ENCODE results near the gene CACNG4. TPM values are rescaled to one million over a fixed set of nuclear protein-coding genes. Genes with fewer than 3 reads are reported as not detected.

Gene CACNG4
- total RNA-seq, 1 donor from 2014 or later = 0.34 TPM

DNA sequence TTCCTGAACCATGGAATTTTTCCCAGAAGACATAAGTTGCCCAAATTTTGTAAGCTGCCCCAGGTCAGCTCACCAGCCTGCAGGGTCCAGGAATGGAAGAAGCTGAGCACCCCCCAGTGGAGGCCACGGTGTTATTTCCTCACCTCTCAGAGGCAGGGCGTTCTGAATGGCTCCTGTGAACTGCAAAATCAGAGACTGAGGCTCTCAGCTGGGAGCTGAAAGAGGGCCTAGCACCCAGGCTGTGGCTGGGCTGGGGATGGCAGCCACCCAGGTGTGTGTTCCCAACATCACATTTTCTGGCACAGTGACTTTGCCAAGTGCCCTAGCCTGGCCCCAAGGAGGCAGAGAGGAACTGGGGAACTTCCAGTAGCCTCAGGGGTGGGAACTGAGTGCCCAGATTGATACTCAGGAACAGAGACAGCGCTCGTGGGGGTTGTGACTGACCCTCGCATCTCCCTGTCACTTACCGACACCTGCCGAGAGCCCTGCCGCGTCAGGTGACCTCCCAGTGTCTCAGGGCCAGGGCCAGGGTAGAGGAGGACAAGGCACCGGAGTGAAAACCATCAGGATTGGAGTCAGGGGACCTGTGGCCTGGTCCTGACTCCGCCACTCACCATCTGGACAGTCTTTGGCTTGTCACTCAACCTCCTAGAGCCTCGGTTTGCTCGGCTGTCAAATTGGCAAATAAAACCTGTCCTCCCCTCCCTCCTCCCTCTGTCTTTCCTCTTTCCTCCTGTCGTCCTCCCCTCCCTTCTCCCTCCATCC is 11.3 kb downstream of the CACNG4 start:
- no peaks in the 10 kb centered on the region for H4K20me1 ChIP-seq (ENCODE audit: low read depth)
- H3K9ac ChIP-seq = no peak overlapping the region
- no peak overlapping the region for H3K27ac ChIP-seq
- no peaks in the 10 kb centered on the region for H3K27me3 ChIP-seq
- H3K36me3 ChIP-seq = no peaks in the 10 kb centered on the region
- H3K4me1 ChIP-seq = no peaks in the 10 kb centered on the region
- Mint-ChIP-seq H3K4me3 (no peak overlapping the region), H3K27ac (peak overlapping the region; percentile 79), H3K27me3 (ENCODE audit: insufficient read depth, low read depth) (peaks cover 2% of the 10 kb centered on the region), H3K36me3 (peaks cover 13% of the 10 kb centered on the region), H3K9me3 (no peaks in the 10 kb centered on the region), H3K4me1 (peaks cover 47% of the 10 kb centered on the region)
- H3K79me2 ChIP-seq (ENCODE audit: low read depth) = no peaks in the 10 kb centered on the region
- TF ChIP-seq, protein P1, sequence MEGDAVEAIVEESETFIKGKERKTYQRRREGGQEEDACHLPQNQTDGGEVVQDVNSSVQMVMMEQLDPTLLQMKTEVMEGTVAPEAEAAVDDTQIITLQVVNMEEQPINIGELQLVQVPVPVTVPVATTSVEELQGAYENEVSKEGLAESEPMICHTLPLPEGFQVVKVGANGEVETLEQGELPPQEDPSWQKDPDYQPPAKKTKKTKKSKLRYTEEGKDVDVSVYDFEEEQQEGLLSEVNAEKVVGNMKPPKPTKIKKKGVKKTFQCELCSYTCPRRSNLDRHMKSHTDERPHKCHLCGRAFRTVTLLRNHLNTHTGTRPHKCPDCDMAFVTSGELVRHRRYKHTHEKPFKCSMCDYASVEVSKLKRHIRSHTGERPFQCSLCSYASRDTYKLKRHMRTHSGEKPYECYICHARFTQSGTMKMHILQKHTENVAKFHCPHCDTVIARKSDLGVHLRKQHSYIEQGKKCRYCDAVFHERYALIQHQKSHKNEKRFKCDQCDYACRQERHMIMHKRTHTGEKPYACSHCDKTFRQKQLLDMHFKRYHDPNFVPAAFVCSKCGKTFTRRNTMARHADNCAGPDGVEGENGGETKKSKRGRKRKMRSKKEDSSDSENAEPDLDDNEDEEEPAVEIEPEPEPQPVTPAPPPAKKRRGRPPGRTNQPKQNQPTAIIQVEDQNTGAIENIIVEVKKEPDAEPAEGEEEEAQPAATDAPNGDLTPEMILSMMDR (IDR thresholded peaks at IDR 0.05) = peak; percentile 62
- TF ChIP-seq EZH2 (IDR thresholded peaks at IDR 0.05) (no peak), EZH2phosphoT487 (IDR thresholded peaks at IDR 0.05) (no peak)
- no peaks in the 10 kb centered on the region for H3F3A ChIP-seq (ENCODE audit: low read depth)
- H3K4me3 ChIP-seq = no peak overlapping the region
- H3K9me3 ChIP-seq (ENCODE audit: low read depth) = no peaks in the 10 kb centered on the region
- H2AFZ ChIP-seq (replicated peaks) = no peak overlapping the region
- DNase-seq (ENCODE audit: low spot score) = peak; percentile 69
- H3K4me2 ChIP-seq = no peak overlapping the region

DNA sequence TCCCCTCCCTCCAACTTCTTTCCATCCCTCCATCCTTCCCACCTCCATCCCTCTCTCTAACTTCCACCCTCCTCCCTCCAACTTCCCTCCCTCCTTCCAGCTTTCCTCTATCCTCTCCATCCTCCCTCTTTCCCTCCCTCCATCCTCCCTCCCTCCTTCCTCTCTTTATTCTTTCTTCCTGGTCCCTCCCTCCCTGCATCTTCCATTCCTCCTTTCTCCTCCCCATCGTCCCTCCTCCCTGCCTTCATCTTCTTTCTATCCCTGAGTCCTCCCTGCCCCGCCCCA is 11.8 kb downstream of the CACNG4 start:
- H3K9me3 ChIP-seq (ENCODE audit: low read depth) = no peaks in the 10 kb centered on the region
- no peaks in the 10 kb centered on the region for H3K9me3 Mint-ChIP-seq
- H3K4me2 ChIP-seq = no peak overlapping the region

DNA sequence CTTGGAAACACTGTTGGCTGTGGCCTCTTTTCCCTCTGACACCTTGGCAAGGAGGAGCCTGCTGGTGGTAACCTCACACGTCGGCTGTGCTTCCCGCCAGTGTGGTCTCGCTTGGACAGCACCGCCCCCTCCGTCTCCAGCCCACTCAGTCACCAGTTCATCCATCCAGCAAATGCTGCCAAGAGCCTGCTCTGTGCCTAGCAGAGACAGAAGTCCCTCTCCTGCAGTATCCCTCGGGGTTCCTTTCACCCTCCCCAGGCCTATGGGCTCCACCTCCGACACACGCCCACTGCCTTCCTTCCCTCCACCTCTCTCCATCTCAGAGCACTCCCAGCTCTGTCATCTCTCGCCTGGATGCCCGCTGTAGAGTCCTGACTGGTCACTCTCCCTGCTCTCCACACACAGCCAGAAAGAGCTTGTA is 12.3 kb downstream of the CACNG4 start:
- TF ChIP-seq EZH2phosphoT487 (IDR thresholded peaks at IDR 0.05) = no peak
- TF ChIP-seq EZH2 (IDR thresholded peaks at IDR 0.05) = no peak
- TF ChIP-seq, protein P1 (IDR thresholded peaks at IDR 0.05) = no peak
- Mint-ChIP-seq H3K27ac (peak overlapping the region; percentile 2), H3K9me3 (no peaks in the 10 kb centered on the region), H3K4me3 (no peak overlapping the region), H3K27me3 (ENCODE audit: insufficient read depth, low read depth) (peaks cover 2% of the 10 kb centered on the region), H3K4me1 (peaks cover 45% of the 10 kb centered on the region), H3K36me3 (peaks cover 10% of the 10 kb centered on the region)
- Histone ChIP-seq H3K27me3 (no peaks in the 10 kb centered on the region), H3K27ac (no peak overlapping the region), H3F3A (ENCODE audit: low read depth) (no peaks in the 10 kb centered on the region), H3K9me3 (ENCODE audit: low read depth) (no peaks in the 10 kb centered on the region), H3K4me1 (no peaks in the 10 kb centered on the region), H3K79me2 (ENCODE audit: low read depth) (no peaks in the 10 kb centered on the region), H3K4me2 (no peak overlapping the region), H3K36me3 (no peaks in the 10 kb centered on the region), H2AFZ (replicated peaks) (no peak overlapping the region), H3K4me3 (no peak overlapping the region), H4K20me1 (ENCODE audit: low read depth) (no peaks in the 10 kb centered on the region), H3K9ac (no peak overlapping the region)
- DNase-seq (ENCODE audit: low spot score) = peak; percentile 26

More for the DNA sequence above, 11.8 kb downstream of the CACNG4 start:
- peaks cover 49% of the 10 kb centered on the region for H3K4me1 Mint-ChIP-seq
- H3K36me3 ChIP-seq = no peaks in the 10 kb centered on the region
- no peak overlapping the region for H3K27ac ChIP-seq
- no peak overlapping the region for H3K9ac ChIP-seq
- TF ChIP-seq, protein P1 (IDR thresholded peaks at IDR 0.05) = no peak
- H2AFZ ChIP-seq (replicated peaks) = no peak overlapping the region
- no peaks in the 10 kb centered on the region for H4K20me1 ChIP-seq (ENCODE audit: low read depth)
- no peak overlapping the region for H3K4me3 Mint-ChIP-seq
- no peak for DNase-seq (ENCODE audit: low spot score)
- peaks cover 11% of the 10 kb centered on the region for H3K36me3 Mint-ChIP-seq
- H3K27me3 Mint-ChIP-seq (ENCODE audit: insufficient read depth, low read depth) = peaks cover 2% of the 10 kb centered on the region
- no peaks in the 10 kb centered on the region for H3K27me3 ChIP-seq
- no peak overlapping the region for H3K27ac Mint-ChIP-seq
- no peaks in the 10 kb centered on the region for H3K79me2 ChIP-seq (ENCODE audit: low read depth)
- H3F3A ChIP-seq (ENCODE audit: low read depth) = no peaks in the 10 kb centered on the region
- no peak overlapping the region for H3K4me3 ChIP-seq
- no peaks in the 10 kb centered on the region for H3K4me1 ChIP-seq
